Karpas-422 (cell line): ENCODE results near the gene TRIB2. TPM values are rescaled to one million over a fixed set of nuclear protein-coding genes. Genes with fewer than 3 reads are reported as not detected.

ENCODE experiments used
- DNase-seq: peaks from one replicate; pipeline ENCODE4 v3.0.0-alpha.2; 2015
- H2AFZ ChIP-seq: fragments of 200-600 bp; sonication (generic); 2 replicates; pipeline ENCODE4 v1.6.1; 2014; ENCODE audit warnings: antibody characterized with exemption, low read length, mixed read lengths
- H3K27ac ChIP-seq: fragments of 200-600 bp; sonication (generic); 2 replicates; pipeline ENCODE4 v1.5.1; 2014; ENCODE audit warnings: mild to moderate bottlenecking, low read length, moderate library complexity
- H3K27me3 ChIP-seq: fragments of 200-600 bp; sonication (generic); 2 replicates; pipeline ENCODE4 v1.6.1; 2014; ENCODE audit warnings: low read length, mixed read lengths
- H3K36me3 ChIP-seq: fragments of 200-600 bp; sonication (generic); 2 replicates; pipeline ENCODE4 v1.6.1; 2014; ENCODE audit warnings: low read length, mixed read lengths; ENCODE audit not compliant: insufficient read depth
- H3K4me1 ChIP-seq: fragments of 200-600 bp; sonication (generic); 2 replicates; pipeline ENCODE4 v1.6.1; 2014; ENCODE audit warnings: mild to moderate bottlenecking, low read length, mixed read lengths
- H3K4me2 ChIP-seq: fragments of 200-600 bp; sonication (generic); 2 replicates; pipeline ENCODE4 v1.6.1; 2014; ENCODE audit warnings: low read length, low read depth, mild to moderate bottlenecking; ENCODE audit not compliant: poor library complexity, severe bottlenecking
- H3K4me3 ChIP-seq: fragments of 200-600 bp; sonication (generic); 2 replicates; pipeline ENCODE4 v1.5.1; 2014; ENCODE audit warnings: mild to moderate bottlenecking, antibody characterized with exemption, low read length, mixed read lengths
- H3K79me2 ChIP-seq: fragments of 200-600 bp; sonication (generic); 2 replicates; pipeline ENCODE4 v1.6.1; 2014; ENCODE audit warnings: mild to moderate bottlenecking, low read length, mixed read lengths
- H3K9ac ChIP-seq: fragments of 200-600 bp; sonication (generic); 2 replicates; pipeline ENCODE4 v1.6.0; 2014; ENCODE audit warnings: low read length
- H3K9me2 ChIP-seq: fragments of 200-600 bp; sonication (generic), shearing (Covaris generic); replicated peaks from 2 replicates; pipeline ENCODE4 v1.6.0; 2014; ENCODE audit warnings: mild to moderate bottlenecking, low read length, moderate library complexity; ENCODE audit not compliant: insufficient read depth
- H3K9me3 ChIP-seq: fragments of 300-700, 200-600 bp; sonication (generic); 2 replicates; pipeline ENCODE4 v1.6.1; 2014; ENCODE audit warnings: low read length, mixed read lengths
- H4K20me1 ChIP-seq: fragments of 200-600 bp; sonication (generic); 2 replicates; pipeline ENCODE4 v1.6.1; 2014; ENCODE audit warnings: mild to moderate bottlenecking, antibody characterized with exemption, low read length, low read depth; ENCODE audit not compliant: insufficient read depth
- total RNA-seq: library from RNA; depleted of rRNA; stranded (reverse); fragments of >200 nt; shearing (Covaris generic); gene quantifications from 2 replicates; pipeline ENCODE4 v1.2.3, GENCODE V29; 2014; ENCODE audit warnings: low replicate concordance

Gene TRIB2
- total RNA-seq, 1 experiment from 2014 or later, result 188 TPM

DNA sequence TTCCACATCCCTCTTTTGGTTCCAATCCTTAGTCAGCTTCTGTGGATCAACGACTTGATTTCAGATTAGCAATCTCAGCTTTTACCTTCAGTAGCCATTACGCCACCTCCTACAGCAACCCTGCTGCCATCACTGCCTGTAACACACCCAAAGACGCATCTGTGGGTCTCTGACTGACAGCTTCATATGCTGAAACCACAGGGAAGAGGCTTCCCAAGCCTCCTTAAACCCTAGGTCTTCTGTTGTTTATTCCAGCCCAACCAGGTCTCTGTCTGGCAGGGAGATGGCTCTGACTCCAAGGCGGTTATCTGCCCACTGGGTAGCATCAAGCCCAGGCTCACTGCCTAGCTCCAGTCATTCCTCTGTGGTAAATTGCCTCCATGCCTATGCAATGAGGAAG lies 28.6 kb upstream of the TRIB2 start:
- Histone ChIP-seq H3K4me2 (no peak overlapping the region), H4K20me1 (no peaks in the 10 kb centered on the region), H3K9ac (no peak overlapping the region), H2AFZ (no peak overlapping the region), H3K9me3 (no peaks in the 10 kb centered on the region), H3K4me1 (peaks cover 7% of the 10 kb centered on the region), H3K27me3 (no peaks in the 10 kb centered on the region), H3K9me2 (no peaks in the 10 kb centered on the region), H3K79me2 (no peaks in the 10 kb centered on the region), H3K27ac (no peak overlapping the region), H3K36me3 (no peaks in the 10 kb centered on the region), H3K4me3 (no peak overlapping the region)
- DNase-seq, result no peak

DNA sequence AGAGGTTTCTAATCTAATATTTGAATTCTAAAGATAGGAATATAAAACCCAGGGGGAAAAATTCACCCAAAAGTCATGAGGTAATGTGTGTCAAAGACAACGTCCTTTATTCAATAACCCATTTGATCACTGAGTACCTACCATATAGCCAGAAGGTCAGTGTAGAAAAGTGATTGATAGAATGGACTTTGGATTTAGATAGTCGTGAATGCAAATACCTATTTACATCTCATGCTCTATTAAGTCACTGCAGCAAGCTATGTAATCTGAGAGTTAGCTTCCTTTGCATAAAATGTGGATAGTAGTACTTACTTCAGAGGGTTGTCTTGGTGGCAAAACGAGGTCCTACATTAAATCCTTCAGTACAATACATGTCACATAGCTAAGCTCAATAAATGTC lies 27.8 kb upstream of the TRIB2 start:
- H3K4me1 ChIP-seq, result peaks cover 7% of the 10 kb centered on the region
- no peak overlapping the region for H3K27ac ChIP-seq
- no peak overlapping the region for H3K4me3 ChIP-seq
- no peak overlapping the region for H2AFZ ChIP-seq
- no peaks in the 10 kb centered on the region for H3K36me3 ChIP-seq
- H3K9me3 ChIP-seq, result no peaks in the 10 kb centered on the region
- H3K79me2 ChIP-seq, result no peaks in the 10 kb centered on the region
- no peak overlapping the region for H3K4me2 ChIP-seq
- H3K27me3 ChIP-seq, result no peaks in the 10 kb centered on the region
- no peak for DNase-seq
- H3K9ac ChIP-seq, result no peak overlapping the region
- H3K9me2 ChIP-seq, result no peaks in the 10 kb centered on the region
- H4K20me1 ChIP-seq, result no peaks in the 10 kb centered on the region

DNA sequence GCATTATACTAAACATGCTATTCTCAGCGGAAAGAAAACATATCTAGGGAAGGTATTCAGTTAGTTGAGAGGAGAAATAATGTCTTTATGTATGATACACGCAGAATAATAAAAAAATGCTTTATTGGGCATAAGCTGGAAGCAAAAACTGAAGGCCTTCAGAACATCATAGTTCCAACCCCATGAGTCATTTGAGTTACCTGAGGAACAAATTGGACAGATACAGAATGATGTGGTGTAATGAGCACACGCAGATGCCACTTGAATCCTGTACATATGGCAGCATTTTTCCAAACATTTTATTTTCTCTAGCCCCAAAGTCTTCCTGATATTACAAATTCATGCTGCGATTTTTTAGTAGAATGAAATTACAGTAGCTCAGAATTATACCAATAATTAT lies 23.2 kb upstream of the TRIB2 start:
- Histone ChIP-seq H2AFZ (no peak overlapping the region), H3K27ac (no peak overlapping the region), H3K4me2 (no peak overlapping the region), H3K9me2 (no peaks in the 10 kb centered on the region), H3K9ac (no peak overlapping the region), H3K4me1 (peaks cover 7% of the 10 kb centered on the region), H4K20me1 (no peaks in the 10 kb centered on the region), H3K27me3 (no peaks in the 10 kb centered on the region), H3K9me3 (no peaks in the 10 kb centered on the region), H3K36me3 (no peaks in the 10 kb centered on the region), H3K79me2 (no peaks in the 10 kb centered on the region), H3K4me3 (no peak overlapping the region)
- DNase-seq, result no peak

DNA sequence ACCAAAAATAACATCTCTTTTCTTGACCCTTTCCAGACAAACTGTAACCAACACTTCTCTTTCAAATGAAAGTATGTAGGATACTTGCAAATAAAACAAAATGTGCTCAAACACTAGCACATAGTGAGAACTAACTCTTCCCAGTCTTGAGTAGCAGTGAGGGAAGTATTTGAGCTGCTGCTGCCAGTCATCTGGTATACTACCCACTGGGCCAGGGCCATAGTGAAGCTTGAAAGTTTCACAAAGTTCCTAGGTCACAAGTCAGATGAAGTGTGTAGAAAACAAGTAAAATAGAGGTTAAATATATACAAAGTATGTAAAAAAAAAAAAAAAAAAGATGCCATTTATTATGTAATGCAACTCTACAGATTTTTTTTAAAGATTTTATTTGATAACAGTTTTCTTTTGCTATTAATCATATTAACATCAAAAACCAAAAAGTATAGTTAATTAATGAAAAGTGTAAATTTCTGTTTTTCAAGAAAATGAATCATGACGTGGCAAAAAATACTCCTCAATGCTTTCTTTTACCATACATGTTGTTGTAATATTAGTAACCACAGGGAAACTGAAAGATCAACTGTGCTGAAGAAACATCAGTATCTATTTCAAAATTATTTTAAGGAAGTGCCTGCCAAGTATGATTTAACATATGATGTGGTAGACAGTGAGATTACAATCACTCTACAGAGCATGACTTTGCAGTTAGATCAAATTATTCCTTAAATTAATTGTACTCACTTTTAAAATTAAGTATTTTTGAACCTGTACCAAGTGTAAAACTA lies 21.6 kb upstream of the TRIB2 start:
- no peaks in the 10 kb centered on the region for H4K20me1 ChIP-seq
- no peaks in the 10 kb centered on the region for H3K9me2 ChIP-seq
- H3K36me3 ChIP-seq, result no peaks in the 10 kb centered on the region
- no peaks in the 10 kb centered on the region for H3K79me2 ChIP-seq
- no peaks in the 10 kb centered on the region for H3K27me3 ChIP-seq
- H3K9me3 ChIP-seq, result no peaks in the 10 kb centered on the region
- no peak overlapping the region for H3K27ac ChIP-seq
- no peaks in the 10 kb centered on the region for H3K4me1 ChIP-seq
- no peak for DNase-seq
- H3K9ac ChIP-seq, result no peak overlapping the region
- H3K4me3 ChIP-seq, result no peak overlapping the region
- no peak overlapping the region for H2AFZ ChIP-seq
- H3K4me2 ChIP-seq, result no peak overlapping the region

DNA sequence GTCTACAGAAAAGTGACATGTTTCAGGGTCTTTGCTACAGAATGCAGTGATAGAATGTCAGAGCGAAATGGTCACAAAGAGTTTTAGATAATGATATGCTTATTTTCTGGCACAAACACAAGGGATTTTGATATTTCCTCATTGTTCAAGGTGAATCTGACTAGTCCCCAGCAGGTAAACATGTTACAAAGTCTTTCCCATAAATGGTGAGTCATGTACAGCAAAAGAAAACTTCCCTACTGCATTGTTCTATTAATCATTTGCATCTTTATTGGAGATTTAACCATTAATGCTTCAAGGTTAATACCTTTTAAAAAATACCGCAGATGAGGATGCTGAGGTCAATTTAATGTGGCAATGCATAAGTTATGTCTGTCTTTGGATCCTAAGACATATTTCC lies 19.1 kb upstream of the TRIB2 start:
- no peaks in the 10 kb centered on the region for H3K4me1 ChIP-seq
- H3K27ac ChIP-seq, result no peak overlapping the region
- no peak overlapping the region for H2AFZ ChIP-seq
- DNase-seq, result no peak
- H3K27me3 ChIP-seq, result no peaks in the 10 kb centered on the region
- no peaks in the 10 kb centered on the region for H4K20me1 ChIP-seq
- H3K9me3 ChIP-seq, result no peaks in the 10 kb centered on the region
- no peak overlapping the region for H3K4me3 ChIP-seq
- no peaks in the 10 kb centered on the region for H3K9me2 ChIP-seq
- H3K36me3 ChIP-seq, result no peaks in the 10 kb centered on the region
- H3K4me2 ChIP-seq, result no peak overlapping the region
- no peaks in the 10 kb centered on the region for H3K79me2 ChIP-seq
- H3K9ac ChIP-seq, result no peak overlapping the region

DNA sequence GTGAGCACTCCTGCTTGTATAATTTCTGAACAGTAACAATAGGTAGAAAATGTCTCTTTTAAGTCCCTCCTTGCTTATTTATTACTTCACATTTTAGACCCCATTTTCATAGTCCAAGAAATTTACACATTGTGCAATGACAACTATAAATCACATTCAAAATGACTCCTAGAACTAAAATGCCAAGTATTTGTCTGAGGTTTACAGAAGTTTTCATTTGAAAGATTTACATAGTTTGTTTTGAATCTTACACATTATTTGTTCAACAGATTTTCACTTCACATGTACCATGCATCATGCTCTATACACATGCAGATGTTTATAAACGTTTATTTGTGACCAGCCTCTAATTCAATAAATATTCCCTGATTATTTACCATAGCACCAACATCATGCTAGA lies 15.7 kb upstream of the TRIB2 start:
- Histone ChIP-seq H3K9me2 (no peaks in the 10 kb centered on the region), H3K36me3 (no peaks in the 10 kb centered on the region), H4K20me1 (no peaks in the 10 kb centered on the region), H3K4me3 (no peak overlapping the region), H2AFZ (no peak overlapping the region), H3K9me3 (no peaks in the 10 kb centered on the region), H3K27ac (no peak overlapping the region), H3K4me1 (no peaks in the 10 kb centered on the region), H3K4me2 (no peak overlapping the region), H3K79me2 (no peaks in the 10 kb centered on the region), H3K9ac (no peak overlapping the region), H3K27me3 (no peaks in the 10 kb centered on the region)
- no peak for DNase-seq

DNA sequence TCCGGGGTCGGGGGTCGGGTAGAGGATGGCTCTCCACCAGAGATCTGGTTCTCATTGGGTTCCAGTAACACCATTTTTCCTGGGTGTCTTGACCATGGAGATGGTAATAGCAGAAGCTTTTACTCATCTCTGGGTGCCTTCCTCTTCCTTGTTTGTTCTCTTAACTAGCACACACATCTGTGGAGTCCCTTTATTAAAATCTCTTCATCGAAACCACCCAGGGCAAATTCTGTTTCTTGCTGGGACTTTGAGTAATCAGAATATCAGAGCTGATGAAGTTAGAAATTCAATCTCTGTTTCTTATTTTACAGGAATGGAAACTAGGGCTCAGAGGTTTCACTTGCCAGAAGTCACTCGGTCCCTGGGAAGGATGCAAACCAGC lies 15.0 kb upstream of the TRIB2 start:
- H3K36me3 ChIP-seq, result no peaks in the 10 kb centered on the region
- H3K4me1 ChIP-seq, result no peaks in the 10 kb centered on the region
- no peak for DNase-seq
- no peak overlapping the region for H3K4me3 ChIP-seq
- H2AFZ ChIP-seq, result no peak overlapping the region
- no peaks in the 10 kb centered on the region for H4K20me1 ChIP-seq
- no peaks in the 10 kb centered on the region for H3K27me3 ChIP-seq
- H3K27ac ChIP-seq, result no peak overlapping the region
- no peaks in the 10 kb centered on the region for H3K79me2 ChIP-seq
- no peak overlapping the region for H3K4me2 ChIP-seq
- no peaks in the 10 kb centered on the region for H3K9me3 ChIP-seq
- H3K9me2 ChIP-seq, result no peaks in the 10 kb centered on the region
- H3K9ac ChIP-seq, result no peak overlapping the region

DNA sequence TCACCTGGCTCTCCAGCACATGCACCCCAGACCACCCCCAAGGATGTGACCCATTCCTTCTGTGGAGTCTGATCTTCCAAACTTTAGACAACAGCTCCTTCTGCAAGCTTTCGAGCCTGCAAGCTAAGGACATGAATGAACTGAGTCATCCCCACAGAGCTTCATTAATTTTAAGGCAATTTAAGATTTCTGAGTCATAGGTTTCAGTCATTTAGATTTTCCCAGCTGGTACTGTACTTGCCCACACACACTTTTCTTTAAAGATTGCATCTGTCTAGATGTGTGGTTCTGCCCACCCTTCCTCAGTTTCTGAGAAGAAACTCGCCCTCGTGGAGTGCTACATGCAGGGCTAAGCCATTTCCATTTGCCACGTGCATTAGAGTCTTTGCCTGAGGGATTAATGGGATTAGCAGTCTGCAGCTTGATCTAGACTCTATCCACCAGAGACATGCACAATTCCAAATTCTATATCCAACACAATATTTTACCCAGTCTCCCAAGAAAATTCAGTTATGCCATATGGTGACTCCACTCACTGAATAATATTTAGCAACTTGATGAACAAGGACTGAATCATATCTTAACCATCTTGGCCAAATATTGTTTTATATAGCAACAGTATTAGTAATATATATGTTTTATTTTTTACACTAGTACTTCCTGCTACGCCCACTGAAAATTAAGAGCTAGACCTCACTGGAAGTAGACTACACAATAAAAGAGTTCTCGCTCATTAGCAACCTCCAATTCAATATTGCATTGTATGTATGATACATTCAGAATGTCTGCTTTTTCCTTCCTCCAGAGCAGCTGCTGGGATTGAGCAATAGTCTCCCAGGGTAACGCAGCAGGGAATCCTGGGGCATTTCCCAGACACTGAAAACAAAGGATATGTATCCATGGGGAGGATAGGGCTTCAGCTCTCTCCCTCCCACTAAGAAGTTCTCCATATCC lies 14.3 kb upstream of the TRIB2 start:
- Histone ChIP-seq H3K4me3 (no peak overlapping the region), H3K4me2 (no peak overlapping the region), H3K9me2 (no peaks in the 10 kb centered on the region), H3K9ac (no peak overlapping the region), H3K9me3 (no peaks in the 10 kb centered on the region), H3K79me2 (no peaks in the 10 kb centered on the region), H2AFZ (no peak overlapping the region), H4K20me1 (no peaks in the 10 kb centered on the region), H3K4me1 (no peaks in the 10 kb centered on the region), H3K27ac (no peak overlapping the region), H3K36me3 (no peaks in the 10 kb centered on the region), H3K27me3 (no peaks in the 10 kb centered on the region)
- DNase-seq, result no peak
